ENCODE data around the gene PSMB11. TPM values are rescaled to one million over a fixed set of nuclear protein-coding genes. Genes with fewer than 3 reads are reported as not detected.

The PSMB11 gene
- total and polyA plus RNA-seq, 2 experiments from 2014 or later, result not detected

DNA sequence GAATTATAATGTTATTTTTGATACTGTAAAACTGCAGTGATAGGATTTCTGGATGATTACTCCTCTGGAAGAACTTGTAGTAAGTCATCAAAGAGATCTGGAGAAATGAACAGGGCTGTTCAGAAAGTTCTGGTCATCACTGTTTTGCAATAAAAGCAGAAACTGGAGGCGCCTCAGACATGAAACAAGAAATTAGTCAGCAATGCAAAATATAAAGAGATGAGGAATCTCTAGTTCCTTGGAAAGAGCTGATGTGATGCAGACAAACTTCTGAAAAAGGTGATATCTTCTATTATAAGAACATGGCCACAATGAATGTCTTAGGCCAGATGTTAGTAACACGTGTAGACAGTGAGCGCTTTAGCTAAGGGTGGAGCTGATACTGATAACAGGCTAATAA lies 43.4 kb downstream of the PSMB11 start:
- peaks cover 7% of the 10 kb centered on the region for H3K36me3 ChIP-seq (replicated peaks; ENCODE audit: insufficient read depth, low read depth)
- H3K4me2 ChIP-seq, result no peak overlapping the region
- no peaks in the 10 kb centered on the region for H3K9me3 ChIP-seq (ENCODE audit: low read depth)
- H3K4me3 ChIP-seq, result no peak overlapping the region
- TF ChIP-seq EZH2 (IDR thresholded peaks at IDR 0.05; ENCODE audit: borderline replicate concordance), result no peak
- TF ChIP-seq, protein P1, sequence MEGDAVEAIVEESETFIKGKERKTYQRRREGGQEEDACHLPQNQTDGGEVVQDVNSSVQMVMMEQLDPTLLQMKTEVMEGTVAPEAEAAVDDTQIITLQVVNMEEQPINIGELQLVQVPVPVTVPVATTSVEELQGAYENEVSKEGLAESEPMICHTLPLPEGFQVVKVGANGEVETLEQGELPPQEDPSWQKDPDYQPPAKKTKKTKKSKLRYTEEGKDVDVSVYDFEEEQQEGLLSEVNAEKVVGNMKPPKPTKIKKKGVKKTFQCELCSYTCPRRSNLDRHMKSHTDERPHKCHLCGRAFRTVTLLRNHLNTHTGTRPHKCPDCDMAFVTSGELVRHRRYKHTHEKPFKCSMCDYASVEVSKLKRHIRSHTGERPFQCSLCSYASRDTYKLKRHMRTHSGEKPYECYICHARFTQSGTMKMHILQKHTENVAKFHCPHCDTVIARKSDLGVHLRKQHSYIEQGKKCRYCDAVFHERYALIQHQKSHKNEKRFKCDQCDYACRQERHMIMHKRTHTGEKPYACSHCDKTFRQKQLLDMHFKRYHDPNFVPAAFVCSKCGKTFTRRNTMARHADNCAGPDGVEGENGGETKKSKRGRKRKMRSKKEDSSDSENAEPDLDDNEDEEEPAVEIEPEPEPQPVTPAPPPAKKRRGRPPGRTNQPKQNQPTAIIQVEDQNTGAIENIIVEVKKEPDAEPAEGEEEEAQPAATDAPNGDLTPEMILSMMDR (IDR thresholded peaks at IDR 0.05; ENCODE audit: poor library complexity), result no peak
- no peak for TF ChIP-seq EZH2phosphoT487 (IDR thresholded peaks at IDR 0.05; ENCODE audit: low read depth, severe bottlenecking, unreplicated experiment)
- H3K9me2 ChIP-seq (replicated peaks; ENCODE audit: insufficient read depth), result no peaks in the 10 kb centered on the region
- no peaks in the 10 kb centered on the region for H4K20me1 ChIP-seq (ENCODE audit: insufficient read depth, poor library complexity, severe bottlenecking)
- peak overlapping the region; percentile 31 for H3K27ac ChIP-seq
- no peak for DNase-seq (ENCODE audit: low spot score)
- peaks cover 71% of the 10 kb centered on the region for H3K79me2 ChIP-seq
- H3K27me3 ChIP-seq, result no peaks in the 10 kb centered on the region
- no peaks in the 10 kb centered on the region for H3K4me1 ChIP-seq (ENCODE audit: insufficient read depth)
- WGBS (ENCODE audit: low lambda C conversion rate, missing lambda C conversion rate), result 74% methylated on average over 3 of the region's 3 CpGs
- H2AFZ ChIP-seq, result no peak overlapping the region

DNA sequence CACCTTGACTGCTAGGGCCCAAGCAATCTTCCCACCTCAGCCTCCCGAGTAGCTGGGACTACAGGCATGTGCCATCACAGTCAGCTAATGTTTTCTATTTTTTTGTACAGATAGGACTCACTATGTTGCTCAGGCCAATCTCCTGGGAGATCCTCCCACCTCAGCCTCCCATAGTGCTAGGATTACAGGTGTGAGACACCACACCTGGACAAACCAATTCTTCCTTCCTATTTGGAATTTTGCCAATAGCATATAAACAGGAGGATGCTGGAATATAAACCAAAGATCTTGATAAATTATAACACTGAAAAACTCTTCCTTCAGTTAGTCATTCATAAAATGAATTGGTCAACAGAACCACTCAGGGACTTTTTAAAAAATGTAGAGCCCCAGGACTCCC lies 44.6 kb downstream of the PSMB11 start:
- Histone ChIP-seq H3K4me3 (no peak overlapping the region), H3K27me3 (no peaks in the 10 kb centered on the region), H2AFZ (no peak overlapping the region), H3K4me1 (ENCODE audit: insufficient read depth) (no peaks in the 10 kb centered on the region), H4K20me1 (ENCODE audit: insufficient read depth, poor library complexity, severe bottlenecking) (no peaks in the 10 kb centered on the region), H3K27ac (no peak overlapping the region), H3K4me2 (no peak overlapping the region), H3K79me2 (peaks cover 77% of the 10 kb centered on the region), H3K36me3 (replicated peaks; ENCODE audit: insufficient read depth, low read depth) (peaks cover 7% of the 10 kb centered on the region), H3K9me3 (ENCODE audit: low read depth) (no peaks in the 10 kb centered on the region), H3K9me2 (replicated peaks; ENCODE audit: insufficient read depth) (no peaks in the 10 kb centered on the region)
- DNase-seq (ENCODE audit: low spot score), result no peak
- no peak for TF ChIP-seq EZH2phosphoT487 (IDR thresholded peaks at IDR 0.05; ENCODE audit: low read depth, severe bottlenecking, unreplicated experiment)
- TF ChIP-seq, protein P1 (IDR thresholded peaks at IDR 0.05; ENCODE audit: poor library complexity), result no peak
- TF ChIP-seq EZH2 (IDR thresholded peaks at IDR 0.05; ENCODE audit: borderline replicate concordance), result no peak
- WGBS (ENCODE audit: low lambda C conversion rate, missing lambda C conversion rate), result 100% methylated on average over 1 of the region's 1 CpG

DNA sequence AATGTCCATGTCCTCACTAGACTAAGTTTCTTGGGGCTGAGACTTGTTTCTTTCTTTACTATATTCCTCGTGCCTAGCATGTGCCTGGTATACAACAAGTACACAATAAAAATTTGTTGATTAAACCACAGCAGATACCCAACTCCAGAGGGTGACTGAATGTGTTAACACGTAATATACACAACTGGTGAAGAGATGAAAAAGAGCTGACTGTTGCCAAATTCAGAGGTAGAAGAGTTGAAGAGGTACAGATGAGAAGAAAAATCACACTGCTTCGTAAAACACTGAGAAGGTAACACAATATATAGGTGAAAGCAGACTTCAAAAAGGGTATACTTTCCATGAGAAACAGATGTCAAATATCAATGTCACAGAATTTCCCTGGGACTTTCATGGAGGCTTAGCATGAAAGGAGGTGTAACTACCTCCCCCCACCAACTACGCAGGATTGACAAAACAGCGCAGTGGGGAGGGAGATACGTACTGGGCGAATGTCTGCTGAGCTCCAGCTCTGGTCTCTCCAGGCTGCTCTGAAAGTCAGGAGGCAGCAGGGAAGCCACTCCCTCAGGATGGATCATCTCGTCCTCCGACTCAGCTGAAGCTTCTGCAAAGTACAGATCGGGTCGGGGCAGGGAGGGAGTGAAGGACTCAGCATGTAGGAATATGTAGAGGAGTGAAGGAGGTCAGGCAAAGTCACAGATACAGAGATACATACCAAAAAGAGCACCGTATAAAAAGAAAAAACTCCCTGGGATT lies 47.7 kb downstream of the PSMB11 start:
- H3K4me1 ChIP-seq (ENCODE audit: insufficient read depth), result peaks cover 7% of the 10 kb centered on the region
- no peak for DNase-seq (ENCODE audit: low spot score)
- peaks cover 26% of the 10 kb centered on the region for H4K20me1 ChIP-seq (ENCODE audit: insufficient read depth, poor library complexity, severe bottlenecking)
- H2AFZ ChIP-seq, result no peak overlapping the region
- H3K79me2 ChIP-seq, result peaks cover 78% of the 10 kb centered on the region
- peaks cover 7% of the 10 kb centered on the region for H3K36me3 ChIP-seq (replicated peaks; ENCODE audit: insufficient read depth, low read depth)
- TF ChIP-seq, protein P1 (IDR thresholded peaks at IDR 0.05; ENCODE audit: poor library complexity), result no peak
- TF ChIP-seq EZH2 (IDR thresholded peaks at IDR 0.05; ENCODE audit: borderline replicate concordance) (no peak), EZH2phosphoT487 (IDR thresholded peaks at IDR 0.05; ENCODE audit: low read depth, severe bottlenecking, unreplicated experiment) (no peak)
- no peaks in the 10 kb centered on the region for H3K9me3 ChIP-seq (ENCODE audit: low read depth)
- H3K9me2 ChIP-seq (replicated peaks; ENCODE audit: insufficient read depth), result no peaks in the 10 kb centered on the region
- H3K27ac ChIP-seq, result no peak overlapping the region
- H3K4me3 ChIP-seq, result no peak overlapping the region
- 96% methylated on average over 12 of the region's 12 CpGs for WGBS (ENCODE audit: low lambda C conversion rate, missing lambda C conversion rate)
- no peaks in the 10 kb centered on the region for H3K27me3 ChIP-seq
- no peak overlapping the region for H3K4me2 ChIP-seq

Measured in hepatocyte (in vitro differentiated cells).